ENCODE data around the gene POLE. TPM values are rescaled to one million over a fixed set of nuclear protein-coding genes. Genes with fewer than 3 reads are reported as not detected.
A peak's percentile ranks its signal among the peaks of the same experiment; 100 is the strongest.
"Not testable (repeated sequence)": the region's sequence is repeated elsewhere in the genome, so short reads cannot be mapped to it uniquely, and the experiment has no call there.

Gene POLE
- total RNA-seq, 1 donor from 2014 or later = 72.5 TPM

DNA sequence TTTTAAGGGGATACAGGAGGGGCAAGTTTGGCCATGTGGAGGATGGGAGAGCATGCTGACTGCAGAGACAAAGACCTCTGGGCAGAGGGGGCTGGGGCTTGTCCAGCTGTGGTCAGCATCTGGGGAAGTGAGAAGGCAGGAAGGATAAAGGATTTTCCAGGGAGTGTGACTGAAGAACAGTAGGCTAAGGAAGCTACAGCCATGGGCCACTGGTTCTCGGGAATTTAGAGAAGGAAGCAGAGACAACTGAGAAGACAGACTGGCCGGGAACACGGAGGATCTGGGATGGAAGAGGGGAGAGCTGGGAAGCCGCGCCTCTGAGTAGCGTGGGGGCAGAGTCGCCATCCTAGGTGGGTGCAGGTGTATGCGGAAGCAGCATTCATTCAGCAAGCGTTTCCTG lies 16.5 kb upstream of the POLE start:
- H3K27ac Mint-ChIP-seq (ENCODE audit: unreplicated experiment) = no peak overlapping the region
- H3K9me3 Mint-ChIP-seq (ENCODE audit: unreplicated experiment) = no peaks in the 10 kb centered on the region
- no peak for DNase-seq (ENCODE audit: extremely low spot score, unreplicated experiment)
- peaks cover 10% of the 10 kb centered on the region for H3K36me3 Mint-ChIP-seq (ENCODE audit: unreplicated experiment)
- H3K4me1 Mint-ChIP-seq (ENCODE audit: unreplicated experiment) = peaks cover 5% of the 10 kb centered on the region
- H3K4me3 Mint-ChIP-seq (ENCODE audit: unreplicated experiment) = no peak overlapping the region
- TF ChIP-seq, protein P1, sequence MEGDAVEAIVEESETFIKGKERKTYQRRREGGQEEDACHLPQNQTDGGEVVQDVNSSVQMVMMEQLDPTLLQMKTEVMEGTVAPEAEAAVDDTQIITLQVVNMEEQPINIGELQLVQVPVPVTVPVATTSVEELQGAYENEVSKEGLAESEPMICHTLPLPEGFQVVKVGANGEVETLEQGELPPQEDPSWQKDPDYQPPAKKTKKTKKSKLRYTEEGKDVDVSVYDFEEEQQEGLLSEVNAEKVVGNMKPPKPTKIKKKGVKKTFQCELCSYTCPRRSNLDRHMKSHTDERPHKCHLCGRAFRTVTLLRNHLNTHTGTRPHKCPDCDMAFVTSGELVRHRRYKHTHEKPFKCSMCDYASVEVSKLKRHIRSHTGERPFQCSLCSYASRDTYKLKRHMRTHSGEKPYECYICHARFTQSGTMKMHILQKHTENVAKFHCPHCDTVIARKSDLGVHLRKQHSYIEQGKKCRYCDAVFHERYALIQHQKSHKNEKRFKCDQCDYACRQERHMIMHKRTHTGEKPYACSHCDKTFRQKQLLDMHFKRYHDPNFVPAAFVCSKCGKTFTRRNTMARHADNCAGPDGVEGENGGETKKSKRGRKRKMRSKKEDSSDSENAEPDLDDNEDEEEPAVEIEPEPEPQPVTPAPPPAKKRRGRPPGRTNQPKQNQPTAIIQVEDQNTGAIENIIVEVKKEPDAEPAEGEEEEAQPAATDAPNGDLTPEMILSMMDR (IDR thresholded peaks at IDR 0.05) = no peak
- H3K27me3 Mint-ChIP-seq (ENCODE audit: unreplicated experiment) = no peaks in the 10 kb centered on the region

DNA sequence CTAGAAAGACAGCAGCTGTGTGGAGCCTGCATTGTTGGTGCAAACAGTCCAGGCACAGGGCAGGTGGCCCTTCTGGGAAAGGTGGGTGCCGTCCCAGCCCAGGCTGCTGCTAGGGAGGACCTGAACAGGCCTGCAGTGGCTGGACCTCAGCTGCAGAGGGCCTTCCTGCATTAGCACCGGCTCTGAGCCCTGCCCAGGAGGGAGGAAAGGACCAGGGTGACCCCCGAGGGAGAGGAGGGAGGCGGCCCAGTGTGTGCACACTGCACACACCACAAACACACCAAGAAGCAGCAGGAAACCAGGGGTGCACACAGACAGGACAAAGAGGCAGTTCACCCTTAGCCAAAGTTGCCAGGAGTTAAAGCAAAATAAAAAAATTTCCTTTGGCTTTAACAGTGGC lies 15.5 kb upstream of the POLE start:
- TF ChIP-seq, protein P1 (IDR thresholded peaks at IDR 0.05) = no peak
- no peaks in the 10 kb centered on the region for H3K9me3 Mint-ChIP-seq (ENCODE audit: unreplicated experiment)
- peaks cover 5% of the 10 kb centered on the region for H3K4me1 Mint-ChIP-seq (ENCODE audit: unreplicated experiment)
- DNase-seq (ENCODE audit: extremely low spot score, unreplicated experiment) = no peak
- no peak overlapping the region for H3K27ac Mint-ChIP-seq (ENCODE audit: unreplicated experiment)
- no peaks in the 10 kb centered on the region for H3K27me3 Mint-ChIP-seq (ENCODE audit: unreplicated experiment)
- peaks cover 10% of the 10 kb centered on the region for H3K36me3 Mint-ChIP-seq (ENCODE audit: unreplicated experiment)
- H3K4me3 Mint-ChIP-seq (ENCODE audit: unreplicated experiment) = no peak overlapping the region

DNA sequence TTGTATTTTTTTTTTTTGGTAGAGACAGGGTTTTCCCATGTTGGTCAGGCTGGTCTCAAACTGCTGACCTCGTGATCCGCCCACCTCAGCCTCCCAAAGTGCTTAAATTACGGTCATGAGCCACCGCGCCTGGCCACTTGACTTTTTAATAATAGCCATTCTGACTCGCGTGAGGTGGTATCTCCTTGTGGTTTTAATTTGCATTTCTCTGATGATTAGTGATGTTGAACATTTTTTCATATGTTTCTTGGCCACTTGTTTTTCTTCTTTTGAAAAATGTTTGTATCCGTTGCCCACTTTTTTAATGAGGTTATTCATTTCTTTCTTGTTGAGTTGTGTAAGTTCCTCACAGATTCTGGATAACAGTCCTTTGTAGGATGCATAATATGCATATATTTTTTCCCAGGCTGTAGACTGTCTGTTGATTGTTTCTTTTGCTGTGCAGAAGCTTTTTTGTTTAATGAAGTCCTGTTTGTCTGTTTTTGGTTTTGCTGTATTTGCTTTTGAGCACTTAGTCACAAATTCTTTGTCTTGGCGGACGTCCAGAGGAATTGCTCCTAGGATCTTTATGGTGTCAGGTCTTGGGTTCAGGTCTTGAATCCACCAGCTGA lies 13.2 kb upstream of the POLE start:
- Mint-ChIP-seq H3K36me3 (ENCODE audit: unreplicated experiment) (peaks cover 17% of the 10 kb centered on the region), H3K4me1 (ENCODE audit: unreplicated experiment) (peaks cover 5% of the 10 kb centered on the region), H3K27ac (ENCODE audit: unreplicated experiment) (no peak overlapping the region), H3K9me3 (ENCODE audit: unreplicated experiment) (no peaks in the 10 kb centered on the region), H3K4me3 (ENCODE audit: unreplicated experiment) (no peak overlapping the region), H3K27me3 (ENCODE audit: unreplicated experiment) (no peaks in the 10 kb centered on the region)
- TF ChIP-seq, protein P1 (IDR thresholded peaks at IDR 0.05) = no peak
- DNase-seq (ENCODE audit: extremely low spot score, unreplicated experiment) = no peak

DNA sequence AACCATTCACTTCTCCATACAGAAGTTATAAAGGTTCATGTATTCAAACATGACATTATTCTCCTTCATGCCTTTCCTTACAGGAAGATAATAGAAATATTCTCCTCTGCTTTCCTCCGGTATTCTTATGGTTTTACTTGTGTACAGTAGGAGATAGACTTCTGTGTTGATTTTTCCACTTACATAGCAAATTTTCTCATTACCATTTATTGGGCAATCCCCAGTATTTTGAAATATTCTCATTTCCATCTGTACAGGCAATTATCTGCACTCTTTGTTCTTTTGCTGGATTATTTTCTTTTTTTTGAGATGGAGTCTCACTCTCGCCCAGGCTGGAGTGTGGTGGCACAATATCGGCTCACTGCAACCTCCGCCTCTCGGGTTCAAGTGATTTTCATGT lies 11.2 kb upstream of the POLE start:
- peaks cover 17% of the 10 kb centered on the region for H3K36me3 Mint-ChIP-seq (ENCODE audit: unreplicated experiment)
- TF ChIP-seq, protein P1 (IDR thresholded peaks at IDR 0.05) = no peak
- H3K27me3 Mint-ChIP-seq (ENCODE audit: unreplicated experiment) = no peaks in the 10 kb centered on the region
- no peaks in the 10 kb centered on the region for H3K9me3 Mint-ChIP-seq (ENCODE audit: unreplicated experiment)
- no peak for DNase-seq (ENCODE audit: extremely low spot score, unreplicated experiment)
- H3K4me1 Mint-ChIP-seq (ENCODE audit: unreplicated experiment) = peaks cover 5% of the 10 kb centered on the region
- no peak overlapping the region for H3K4me3 Mint-ChIP-seq (ENCODE audit: unreplicated experiment)
- H3K27ac Mint-ChIP-seq (ENCODE audit: unreplicated experiment) = no peak overlapping the region

DNA sequence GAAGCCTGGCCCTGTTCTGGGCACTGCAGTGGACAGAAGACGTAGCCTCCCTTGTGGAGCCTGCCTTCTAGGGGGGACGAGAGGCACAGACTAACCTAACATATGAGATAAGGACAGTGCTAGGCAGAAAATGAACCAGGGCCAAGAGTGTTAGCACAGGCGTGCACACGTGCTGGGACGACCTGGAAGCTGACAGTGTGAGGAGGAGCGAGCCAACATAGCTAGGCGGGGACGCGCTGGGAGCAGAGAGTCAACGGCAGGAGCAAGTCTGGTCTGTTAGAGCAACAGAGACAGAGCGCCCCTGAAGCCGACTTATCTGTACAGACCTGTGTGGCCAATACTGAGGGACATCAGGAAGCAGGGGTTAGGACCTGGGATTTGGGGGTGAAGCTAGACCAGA lies 8.3 kb upstream of the POLE start:
- H3K4me3 Mint-ChIP-seq (ENCODE audit: unreplicated experiment) = no peak overlapping the region
- H3K4me1 Mint-ChIP-seq (ENCODE audit: unreplicated experiment) = peaks cover 3% of the 10 kb centered on the region
- DNase-seq (ENCODE audit: extremely low spot score, unreplicated experiment) = no peak
- no peaks in the 10 kb centered on the region for H3K27me3 Mint-ChIP-seq (ENCODE audit: unreplicated experiment)
- H3K36me3 Mint-ChIP-seq (ENCODE audit: unreplicated experiment) = peaks cover 14% of the 10 kb centered on the region
- no peaks in the 10 kb centered on the region for H3K9me3 Mint-ChIP-seq (ENCODE audit: unreplicated experiment)
- H3K27ac Mint-ChIP-seq (ENCODE audit: unreplicated experiment) = peak overlapping the region; percentile 21
- TF ChIP-seq, protein P1 (IDR thresholded peaks at IDR 0.05) = no peak

DNA sequence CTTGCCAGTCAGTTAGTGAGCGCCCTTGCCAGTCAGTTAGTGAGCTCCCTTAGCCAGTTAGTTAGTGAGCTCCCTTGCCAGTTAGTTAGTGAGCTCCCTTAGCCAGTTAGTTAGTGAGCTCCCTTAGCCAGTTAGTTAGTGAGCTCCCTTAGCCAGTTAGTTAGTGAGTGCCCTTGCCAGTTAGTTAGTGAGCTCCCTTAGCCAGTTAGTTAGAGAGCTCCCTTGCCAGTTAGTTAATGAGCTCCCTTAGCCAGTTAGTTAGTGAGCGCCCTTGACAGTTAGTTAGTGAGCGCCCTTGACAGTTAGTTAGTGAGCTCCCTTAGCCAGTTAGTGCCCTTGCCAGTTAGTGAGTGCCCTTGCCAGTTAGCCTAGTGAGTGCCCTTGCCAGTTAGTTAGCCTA lies 7.7 kb upstream of the POLE start:
- H3K27ac Mint-ChIP-seq (ENCODE audit: unreplicated experiment); H3K27me3 Mint-ChIP-seq (ENCODE audit: unreplicated experiment); H3K4me3 Mint-ChIP-seq (ENCODE audit: unreplicated experiment); H3K9me3 Mint-ChIP-seq (ENCODE audit: unreplicated experiment); H3K4me1 Mint-ChIP-seq (ENCODE audit: unreplicated experiment); DNase-seq (ENCODE audit: extremely low spot score, unreplicated experiment): not testable (repeated sequence)
- H3K36me3 Mint-ChIP-seq (ENCODE audit: unreplicated experiment) = peaks cover 11% of the 10 kb centered on the region

DNA sequence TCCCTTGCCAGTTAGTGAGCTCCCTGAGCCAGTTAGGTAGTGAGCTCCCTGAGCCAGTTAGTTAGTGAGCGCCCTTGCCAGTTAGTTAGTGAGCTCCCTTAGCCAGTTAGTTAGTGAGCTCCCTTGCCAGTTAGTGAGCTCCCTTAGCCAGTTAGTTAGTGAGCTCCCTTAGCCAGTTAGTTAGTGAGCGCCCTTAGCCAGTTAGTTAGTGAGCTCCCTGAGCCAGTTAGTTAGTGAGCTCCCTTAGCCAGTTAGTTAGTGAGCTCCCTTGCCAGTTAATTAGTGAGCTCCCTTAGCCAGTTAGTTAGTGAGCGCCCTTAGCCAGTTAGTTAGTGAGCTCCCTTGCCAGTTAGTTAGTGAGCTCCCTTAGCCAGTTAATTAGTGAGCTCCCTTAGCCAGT lies 4.9 kb upstream of the POLE start:
- not testable (repeated sequence) for DNase-seq (ENCODE audit: extremely low spot score, unreplicated experiment); H3K36me3 Mint-ChIP-seq (ENCODE audit: unreplicated experiment); H3K27ac Mint-ChIP-seq (ENCODE audit: unreplicated experiment); H3K4me3 Mint-ChIP-seq (ENCODE audit: unreplicated experiment); H3K27me3 Mint-ChIP-seq (ENCODE audit: unreplicated experiment); H3K9me3 Mint-ChIP-seq (ENCODE audit: unreplicated experiment)
- peaks cover 11% of the 10 kb centered on the region for H3K4me1 Mint-ChIP-seq (ENCODE audit: unreplicated experiment)

Data from osteocyte (in vitro differentiated cells).